ENCODE data around the gene RAP1GAP2. TPM values are rescaled to one million over a fixed set of nuclear protein-coding genes. Genes with fewer than 3 reads are reported as not detected.

RAP1GAP2 gene
- total RNA-seq, 1 donor from 2014 or later: 30.4 TPM

- no peak for TF ChIP-seq CTCF (conservative IDR thresholded peaks at IDR 0.05; ENCODE audit: low read depth, low read length)
- no peak for DNase-seq (ENCODE audit: low read depth)
- no peak overlapping the region for H3K4me3 ChIP-seq (ENCODE audit: low read depth, low read length)
Measured at GRCh38 chr17:2803971-2804370, 7.7 kb downstream of the RAP1GAP2 start.

GRCh38 chr17:2804912-2805311, 8.7 kb downstream of the RAP1GAP2 start:
- TF ChIP-seq CTCF (conservative IDR thresholded peaks at IDR 0.05; ENCODE audit: low read depth, low read length): no peak
- DNase-seq (ENCODE audit: low read depth): no peak
- H3K4me3 ChIP-seq (ENCODE audit: low read depth, low read length): no peak overlapping the region

- no peak overlapping the region for H3K4me3 ChIP-seq (ENCODE audit: low read depth, low read length)
- no peak for TF ChIP-seq CTCF (conservative IDR thresholded peaks at IDR 0.05; ENCODE audit: low read depth, low read length)
- DNase-seq (ENCODE audit: low read depth): no peak
Measured at GRCh38 chr17:2805961-2806360, 9.7 kb downstream of the RAP1GAP2 start.

GRCh38 chr17:2808367-2809335, 12.4 kb downstream of the RAP1GAP2 start:
- no peak overlapping the region for H3K4me3 ChIP-seq (ENCODE audit: low read depth, low read length)
- TF ChIP-seq CTCF (conservative IDR thresholded peaks at IDR 0.05; ENCODE audit: low read depth, low read length): no peak
- no peak for DNase-seq (ENCODE audit: low read depth)

GRCh38 chr17:2809337-2809736, 13.1 kb downstream of the RAP1GAP2 start:
- DNase-seq (ENCODE audit: low read depth): no peak
- H3K4me3 ChIP-seq (ENCODE audit: low read depth, low read length): no peak overlapping the region
- no peak for TF ChIP-seq CTCF (conservative IDR thresholded peaks at IDR 0.05; ENCODE audit: low read depth, low read length)

- TF ChIP-seq CTCF (conservative IDR thresholded peaks at IDR 0.05; ENCODE audit: low read depth, low read length): no peak
Measured at GRCh38 chr17:2814049-2814448, 17.8 kb downstream of the RAP1GAP2 start.

More at GRCh38 chr17:2814049-2814448, 17.8 kb downstream of the RAP1GAP2 start:
- no peak for DNase-seq (ENCODE audit: low read depth)
- H3K4me3 ChIP-seq (ENCODE audit: low read depth, low read length): no peak overlapping the region
